Brain pericyte (primary cell): Measurements from ENCODE around the gene SULT6B1.
"Not testable (repeated sequence)": the region's sequence is repeated elsewhere in the genome, so short reads cannot be mapped to it uniquely, and the experiment has no call there.

Source experiments
- DNase-seq: peaks from one replicate; pipeline ENCODE4 v3.0.0-alpha.2; 2012; ENCODE audit warnings: low read depth, low spot score

SULT6B1 gene

GRCh38 chr2:37188570-37188969 lies at the start of gene SULT6B1:
SULT6B1 (minus strand) TSS chr2:37188670; CDS start chr2:37188640, 30 bp downstream.
- no peak for DNase-seq

- DNase-seq: no peak
Observed at GRCh38 chr2:37232131-37232933, 43.9 kb upstream of the SULT6B1 start.

DNA sequence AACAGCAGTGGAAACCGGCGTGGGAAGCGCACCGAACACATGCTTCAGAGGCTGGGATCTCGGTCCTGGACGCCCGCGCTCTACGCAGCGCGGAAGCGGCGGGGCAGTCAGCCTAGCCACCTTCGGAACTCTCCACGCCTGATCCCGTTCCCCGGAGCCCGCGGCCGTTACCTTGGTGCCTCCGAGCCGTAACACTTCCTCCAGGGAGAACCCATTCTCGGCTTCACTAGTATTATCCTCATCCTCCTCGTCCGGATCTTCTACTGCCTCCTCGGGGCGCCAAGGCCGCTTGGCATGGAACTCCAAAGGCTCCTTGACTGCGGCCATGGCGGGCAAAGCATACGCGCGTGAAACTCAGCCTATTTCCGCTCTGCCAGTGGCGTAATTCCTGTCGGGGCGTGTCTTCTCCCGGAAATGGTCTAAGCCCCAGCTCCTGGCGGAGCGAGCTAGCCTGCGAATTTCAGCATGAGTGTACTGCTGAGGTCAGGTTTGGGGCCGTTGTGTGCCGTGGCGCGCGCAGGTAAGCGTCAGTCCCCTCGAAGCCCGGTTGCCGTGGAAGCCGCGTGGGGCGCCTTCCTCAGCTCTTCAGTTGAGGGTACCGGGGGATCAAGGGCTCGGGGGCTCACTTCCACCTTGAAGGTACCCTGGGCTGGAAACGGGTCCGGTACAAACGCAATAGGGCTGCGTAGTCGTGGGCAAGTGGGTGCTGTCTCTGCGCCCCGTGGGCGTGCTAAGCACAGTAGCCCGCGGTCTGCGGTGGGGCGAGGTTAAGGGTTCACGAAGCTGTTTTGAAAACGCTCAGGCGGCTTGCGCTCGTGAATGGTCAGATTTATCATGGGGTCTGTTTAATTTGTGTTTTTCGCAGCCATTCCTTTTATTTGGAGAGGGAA lies 43.0 kb upstream of the SULT6B1 start, which contains the start of the genes CEBPZ and NDUFAF7:
CEBPZ (minus strand) TSS at position 356 of the 890 bp plus-strand sequence; CDS start at position 327, 29 bp downstream.
NDUFAF7 (plus strand) TSS at position 418 of the 890 bp plus-strand sequence; CDS start at position 466, 48 bp downstream.
- peak; percentile 68 for DNase-seq

DNA sequence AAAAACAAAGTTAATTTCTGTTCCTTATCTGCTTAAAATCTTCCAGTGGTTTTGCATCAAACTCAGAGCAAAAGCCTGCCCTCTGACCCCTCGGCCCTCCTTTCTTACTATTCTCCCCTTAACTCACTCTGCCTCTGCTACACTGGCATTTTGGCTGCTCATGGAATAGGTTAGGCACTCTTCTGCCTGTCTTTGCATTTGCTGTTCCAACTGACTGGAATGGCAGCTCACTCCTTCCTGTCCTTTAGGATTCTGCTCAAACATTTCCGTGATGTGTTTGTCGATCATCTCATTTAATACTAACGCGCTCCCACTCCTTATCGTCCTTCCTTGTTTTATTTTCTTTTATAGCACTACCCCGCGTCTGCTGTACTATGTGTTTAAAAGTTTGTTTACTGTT lies 42.1 kb upstream of the SULT6B1 start:
- no peak for DNase-seq

DNA sequence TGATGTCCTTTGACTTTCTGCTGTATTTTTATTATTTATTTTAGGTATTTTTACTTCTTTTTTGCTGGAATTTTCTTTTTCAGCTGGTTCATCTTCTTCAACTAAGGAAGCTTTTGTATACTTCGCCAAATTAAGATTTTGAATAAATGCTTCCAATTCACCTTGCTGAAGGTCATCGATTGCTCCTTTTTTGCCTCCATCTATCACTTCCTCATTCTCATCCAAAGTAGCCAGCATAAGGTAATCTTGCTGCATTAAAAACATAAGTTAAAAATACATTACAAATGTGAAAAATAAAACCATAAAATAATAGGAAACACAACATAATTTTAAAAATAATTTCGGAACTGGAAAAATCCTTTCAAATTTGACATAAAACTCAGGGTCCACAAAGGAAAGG lies 40.3 kb upstream of the SULT6B1 start:
- no peak for DNase-seq

GRCh38 chr2:37226863-37227262 lies 38.4 kb upstream of the SULT6B1 start:
- no peak for DNase-seq

DNA sequence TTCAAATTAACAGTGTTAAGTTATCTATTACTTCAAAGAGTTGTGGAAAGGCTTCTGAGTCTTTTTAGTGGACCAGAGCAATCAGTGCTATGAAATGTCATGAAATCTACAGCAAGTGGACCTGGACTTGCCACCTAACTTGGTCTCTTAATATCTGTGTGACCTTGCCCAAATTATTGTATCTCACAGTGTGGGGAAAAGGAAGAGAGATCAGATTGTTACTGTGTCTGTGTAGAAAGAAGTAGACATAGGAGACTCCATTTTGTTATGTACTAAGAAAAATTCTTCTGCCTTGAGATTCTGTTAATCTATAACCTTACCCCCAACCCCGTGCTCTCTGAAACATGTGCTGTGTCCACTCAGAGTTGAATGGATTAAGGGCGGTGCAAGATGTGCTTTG lies 36.7 kb upstream of the SULT6B1 start:
- DNase-seq: not testable (repeated sequence)

DNA sequence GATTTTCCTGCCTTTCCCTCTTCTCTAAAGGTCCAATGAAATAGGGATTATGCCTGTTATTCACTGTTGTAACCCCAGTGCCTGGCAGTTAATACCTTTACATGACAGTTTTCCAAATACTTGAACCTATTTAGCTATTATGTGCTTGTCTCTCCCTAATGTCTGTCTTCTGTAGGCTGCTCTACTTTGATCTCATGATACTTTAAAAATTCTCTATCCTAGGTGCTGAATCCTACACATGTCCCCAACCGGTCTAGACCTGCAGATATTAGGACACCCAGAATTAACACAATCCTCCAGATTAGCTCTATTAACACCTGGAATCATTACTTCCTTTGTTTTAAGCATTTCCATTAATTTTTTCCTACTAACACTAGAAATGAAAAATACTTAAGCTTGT lies 35.6 kb upstream of the SULT6B1 start:
- no peak for DNase-seq

DNA sequence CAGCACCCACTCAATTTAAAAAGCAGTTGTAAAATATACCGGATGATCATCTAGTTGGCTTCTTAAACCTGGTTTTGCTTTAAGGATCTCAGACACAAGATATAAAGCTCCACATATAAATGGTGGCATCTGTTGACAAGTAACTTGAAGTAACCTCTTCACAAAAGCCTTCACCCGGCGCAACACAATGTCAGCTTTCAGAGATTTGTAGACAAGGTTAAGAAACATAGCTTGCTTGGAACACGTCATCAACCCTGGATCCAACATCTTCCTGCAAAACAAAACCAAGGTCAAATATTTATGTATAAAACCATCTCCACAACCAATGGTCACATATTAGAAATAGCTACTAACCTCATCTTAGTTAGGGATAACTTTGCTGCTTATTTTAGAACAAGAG lies 34.7 kb upstream of the SULT6B1 start:
- no peak for DNase-seq

DNA sequence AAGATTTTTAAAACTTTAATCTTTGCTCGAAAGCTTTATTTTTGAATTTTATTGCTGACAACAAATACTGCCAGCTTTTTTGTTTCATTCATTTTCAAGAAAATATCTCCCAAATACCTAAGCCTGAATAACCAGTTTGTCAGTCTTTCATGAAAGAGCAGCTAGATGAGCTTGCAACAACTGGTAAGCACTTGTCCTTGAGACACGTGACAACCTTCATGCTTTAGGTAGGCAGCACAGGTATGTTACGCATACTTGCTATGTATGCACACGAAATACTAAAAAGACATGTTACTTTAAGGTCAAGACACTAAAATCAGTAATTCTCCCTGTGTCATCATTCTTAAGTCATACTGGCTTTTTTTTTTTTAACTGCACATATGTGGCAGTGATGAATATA lies 30.6 kb upstream of the SULT6B1 start:
- no peak for DNase-seq

DNA sequence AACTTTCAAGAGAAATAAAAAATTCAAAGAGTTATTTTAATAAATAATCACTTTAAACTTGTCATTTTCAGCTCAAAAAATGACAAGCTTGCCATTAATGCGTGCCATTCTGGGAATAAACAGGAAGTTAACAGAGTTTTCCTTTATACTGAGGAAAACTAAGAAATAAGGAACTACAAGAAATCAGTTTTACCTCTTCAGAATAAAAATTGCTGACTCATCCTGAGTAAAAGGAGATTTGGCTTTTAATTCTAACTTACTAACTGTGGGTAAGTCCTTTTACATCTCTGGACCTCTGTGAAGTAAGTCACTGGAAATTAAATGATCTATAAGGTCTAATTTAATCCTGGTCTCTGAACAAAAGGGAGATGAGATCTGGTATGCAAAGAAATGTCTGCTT lies 26.8 kb upstream of the SULT6B1 start:
- no peak for DNase-seq

DNA sequence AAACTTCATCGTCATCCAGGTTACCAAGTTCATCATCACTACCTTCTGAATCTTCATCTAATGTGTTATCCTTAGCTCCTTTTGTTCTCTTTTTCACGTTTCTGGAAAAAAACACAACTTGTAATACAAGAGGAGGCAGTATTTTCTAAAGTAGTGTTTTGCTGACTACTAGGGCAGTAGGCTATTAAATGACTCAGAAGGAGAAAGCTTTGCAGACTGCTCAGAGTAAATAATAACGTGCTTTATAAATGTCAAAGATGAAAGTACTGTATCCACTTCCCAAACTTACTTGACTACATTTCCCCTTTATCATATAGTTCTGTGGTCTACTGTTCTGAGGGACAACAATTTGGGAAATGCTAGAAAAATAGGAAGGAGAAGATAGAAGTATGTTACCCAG lies 23.5 kb upstream of the SULT6B1 start:
- DNase-seq: no peak

DNA sequence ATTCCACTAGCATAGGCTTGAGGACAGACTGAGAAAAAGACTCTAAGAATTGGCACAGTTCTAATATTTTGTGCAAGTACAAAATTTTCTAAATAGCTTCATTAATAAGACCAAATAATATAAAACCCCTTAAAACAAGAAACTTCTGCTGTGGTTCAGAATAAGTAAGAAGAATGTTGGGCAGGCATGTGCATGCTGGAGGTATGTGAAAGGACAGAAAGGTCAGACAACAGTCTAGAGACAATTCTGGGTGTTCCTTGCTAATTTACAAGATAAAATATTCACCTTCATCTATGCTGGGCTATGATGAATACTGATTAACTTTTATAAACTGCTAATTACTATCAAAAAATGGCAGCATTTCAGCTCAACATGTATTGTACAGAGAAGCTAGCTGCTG lies 22.7 kb upstream of the SULT6B1 start:
- no peak for DNase-seq

DNA sequence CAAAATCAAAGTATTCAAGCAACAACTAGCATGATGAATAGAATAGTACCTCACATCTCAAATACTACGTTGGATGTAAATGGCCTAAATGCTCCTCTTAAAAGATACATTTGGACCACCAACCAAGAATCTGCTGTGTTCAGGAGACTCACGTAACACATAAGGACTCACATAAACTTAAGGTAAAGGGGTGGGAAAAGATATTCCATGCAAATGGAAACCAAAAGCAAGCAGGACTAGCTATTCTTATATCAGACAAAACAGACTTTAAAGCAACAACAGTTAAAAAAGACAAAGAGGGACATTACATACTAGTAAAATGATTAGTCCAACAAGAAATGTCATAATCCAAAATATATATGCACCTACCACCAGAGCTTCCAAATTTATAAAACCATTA lies 18.3 kb upstream of the SULT6B1 start:
- not testable (repeated sequence) for DNase-seq

- DNase-seq: no peak
Observed at GRCh38 chr2:37205689-37206341, 17.3 kb upstream of the SULT6B1 start.

DNA sequence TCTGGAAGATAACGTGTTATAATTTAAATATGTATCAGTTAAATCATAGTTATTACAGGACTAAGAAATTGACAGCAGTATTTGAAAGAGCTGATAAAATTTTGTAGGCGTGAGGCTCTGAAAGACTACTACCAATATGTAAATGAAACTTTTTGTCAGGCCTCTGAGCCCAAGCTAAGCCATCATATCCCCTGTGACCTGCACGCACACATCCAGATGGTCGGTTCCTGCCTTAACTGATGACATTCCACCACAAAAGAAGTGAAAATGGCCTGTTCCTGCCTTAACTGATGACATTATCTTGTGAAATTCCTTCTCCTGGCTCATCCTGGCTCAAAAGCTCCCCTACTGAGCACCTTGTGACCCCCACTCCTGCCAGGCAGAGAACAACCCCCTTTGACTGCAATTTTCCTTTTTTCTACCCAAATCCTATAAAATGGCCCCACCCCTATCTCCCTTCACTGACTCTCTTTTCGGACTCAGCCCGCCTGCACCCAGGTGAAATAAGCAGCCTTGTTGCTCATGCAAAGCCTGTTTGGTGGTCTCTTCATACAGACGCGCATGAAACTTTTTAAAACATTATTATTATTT lies 16.7 kb upstream of the SULT6B1 start:
- not testable (repeated sequence) for DNase-seq

DNA sequence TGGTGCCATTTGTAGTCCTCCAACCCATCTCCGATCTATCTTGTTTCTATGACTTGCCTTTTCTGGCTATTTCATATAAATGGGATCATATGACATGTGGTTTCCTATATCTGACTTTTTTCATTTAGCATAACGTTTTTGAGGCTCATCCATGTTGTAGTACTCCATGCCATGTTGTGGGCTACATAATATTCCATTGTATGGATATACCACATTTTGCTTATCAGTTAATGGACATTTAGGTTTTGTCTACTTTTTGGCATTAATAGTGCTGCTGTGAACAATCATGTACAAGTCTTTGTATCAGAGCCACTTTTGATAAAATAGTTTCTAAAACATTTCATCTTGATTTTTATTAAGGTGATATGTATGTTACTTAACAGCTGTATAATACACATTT lies 15.2 kb upstream of the SULT6B1 start:
- DNase-seq: no peak

DNA sequence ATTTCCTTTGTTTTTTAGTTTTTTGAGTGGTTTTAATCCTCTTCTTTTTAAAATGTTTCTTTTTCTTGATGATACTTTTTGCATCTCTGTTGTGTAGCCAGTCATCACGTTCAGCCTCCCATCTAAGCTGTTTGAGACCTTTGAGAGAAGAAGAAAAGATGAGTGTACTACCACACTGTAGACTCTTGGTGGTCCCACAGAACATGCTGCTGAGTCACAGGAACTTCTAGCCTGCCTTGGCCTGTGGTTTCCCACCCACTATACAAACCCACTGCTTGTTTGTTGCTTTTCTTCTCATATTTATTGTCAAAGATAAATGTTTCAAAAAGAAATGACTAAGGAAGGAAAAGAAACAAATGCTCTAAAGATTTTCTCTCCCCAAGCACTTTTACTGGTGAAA lies 13.3 kb upstream of the SULT6B1 start:
- no peak for DNase-seq

DNA sequence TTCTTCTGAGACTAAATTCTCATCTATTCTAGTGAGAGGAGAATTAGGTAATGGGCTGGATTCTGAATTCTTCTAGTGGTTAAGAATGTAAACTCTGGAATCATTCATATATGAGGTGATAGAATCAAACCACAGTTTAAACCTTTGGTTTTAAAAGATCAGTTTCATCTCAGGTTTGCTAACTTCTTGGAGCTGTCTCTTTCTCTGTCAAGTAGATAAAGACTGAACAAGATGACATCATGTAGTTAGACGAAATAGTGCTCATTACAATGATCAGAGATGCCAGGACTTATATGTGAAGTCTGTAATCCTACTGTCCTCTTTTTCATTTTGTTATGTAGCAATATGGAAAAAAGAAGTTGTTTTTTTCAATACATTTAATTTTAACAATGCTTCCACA lies 12.7 kb upstream of the SULT6B1 start:
- DNase-seq: no peak

- DNase-seq: no peak
Observed at GRCh38 chr2:37198681-37199065, 10.2 kb upstream of the SULT6B1 start.

GRCh38 chr2:37196320-37197195 lies 8.1 kb upstream of the SULT6B1 start, which contains the start of gene CEBPZOS:
CEBPZOS (plus strand) TSS chr2:37196496; CDS start chr2:37199705, 3,209 bp downstream.
- DNase-seq: peak; percentile 44
